Activated CD4-positive, CD25-positive, alpha-beta regulatory T cell treated with anti-CD3 and anti-CD28 coated beads, Interleukin-2, amount 50 U/mL, for 16 hours (primary cell): ENCODE results near the gene ZNF451.
"Not testable (repeated sequence)": the region's sequence is repeated elsewhere in the genome, so short reads cannot be mapped to it uniquely, and the experiment has no call there.

Experiments
- DNase-seq: peaks from one replicate; pipeline ENCODE4 v3.0.0-alpha.2; 2020; ENCODE audit warnings: low read depth, low spot score

ZNF451 gene

GRCh38 chr6:57089687-57090457 is at the start of gene ZNF451:
TSS of gene ZNF451 (plus strand) at chr6:57090188. CDS start at chr6:57090254, 66 bp downstream.
- peak; percentile 92 for DNase-seq

- DNase-seq: not testable (repeated sequence)
Observed at GRCh38 chr6:57044061-57044460, 45.9 kb upstream of the ZNF451 start.

GRCh38 chr6:57044568-57044967 is 45.4 kb upstream of the ZNF451 start:
- DNase-seq: no peak

- DNase-seq: peak; percentile 57
Observed at GRCh38 chr6:57046332-57047256, 43.4 kb upstream of the ZNF451 start, which contains the start of gene KIAA1586. TSS of gene KIAA1586 (plus strand) at chr6:57046693. CDS start at chr6:57046756, 63 bp downstream.

GRCh38 chr6:57047257-57047585 is 42.8 kb upstream of the ZNF451 start:
- not testable (repeated sequence) for DNase-seq

- not testable (repeated sequence) for DNase-seq
Observed at GRCh38 chr6:57047859-57048258, 42.1 kb upstream of the ZNF451 start.

GRCh38 chr6:57048577-57048976 is 41.4 kb upstream of the ZNF451 start:
- DNase-seq: no peak

- DNase-seq: no peak
Observed at GRCh38 chr6:57063847-57064246, 26.1 kb upstream of the ZNF451 start.

GRCh38 chr6:57064809-57065208 is 25.2 kb upstream of the ZNF451 start:
- DNase-seq: no peak

- no peak for DNase-seq
Observed at GRCh38 chr6:57068061-57068460, 21.9 kb upstream of the ZNF451 start.

- no peak for DNase-seq
Observed at GRCh38 chr6:57069228-57069627, 20.8 kb upstream of the ZNF451 start.

- DNase-seq: no peak
Observed at GRCh38 chr6:57069920-57070331, 20.1 kb upstream of the ZNF451 start.

GRCh38 chr6:57072108-57072507 is 17.9 kb upstream of the ZNF451 start:
- DNase-seq: no peak

GRCh38 chr6:57074383-57074782 is 15.6 kb upstream of the ZNF451 start:
- DNase-seq: no peak

- DNase-seq: no peak
Observed at GRCh38 chr6:57075092-57075491, 14.9 kb upstream of the ZNF451 start.

- DNase-seq: no peak
Observed at GRCh38 chr6:57078531-57079207, 11.3 kb upstream of the ZNF451 start.

- DNase-seq: no peak
Observed at GRCh38 chr6:57085471-57085870, 4.5 kb upstream of the ZNF451 start.

- DNase-seq: no peak
Observed at GRCh38 chr6:57086843-57087242, 3.1 kb upstream of the ZNF451 start.

- no peak for DNase-seq
Observed at GRCh38 chr6:57087916-57088315, 2.1 kb upstream of the ZNF451 start.

GRCh38 chr6:57089265-57089664 is 723 bp upstream of the ZNF451 start:
- no peak for DNase-seq

GRCh38 chr6:57090458-57091067 is 575 bp downstream of the ZNF451 start:
- DNase-seq: not testable (repeated sequence)

GRCh38 chr6:57091375-57091774 is 1.4 kb downstream of the ZNF451 start:
- DNase-seq: not testable (repeated sequence)
